Measurements from ENCODE around the gene SIN3A.

Gene SIN3A

GRCh38 chr15:75367913-75368688 is 83.4 kb downstream of the SIN3A start, which contains the start of gene MAN2C1:
MAN2C1 (minus strand) TSS chr15:75368607; CDS start chr15:75368583, 24 bp downstream.
- TF ChIP-seq, protein P1, sequence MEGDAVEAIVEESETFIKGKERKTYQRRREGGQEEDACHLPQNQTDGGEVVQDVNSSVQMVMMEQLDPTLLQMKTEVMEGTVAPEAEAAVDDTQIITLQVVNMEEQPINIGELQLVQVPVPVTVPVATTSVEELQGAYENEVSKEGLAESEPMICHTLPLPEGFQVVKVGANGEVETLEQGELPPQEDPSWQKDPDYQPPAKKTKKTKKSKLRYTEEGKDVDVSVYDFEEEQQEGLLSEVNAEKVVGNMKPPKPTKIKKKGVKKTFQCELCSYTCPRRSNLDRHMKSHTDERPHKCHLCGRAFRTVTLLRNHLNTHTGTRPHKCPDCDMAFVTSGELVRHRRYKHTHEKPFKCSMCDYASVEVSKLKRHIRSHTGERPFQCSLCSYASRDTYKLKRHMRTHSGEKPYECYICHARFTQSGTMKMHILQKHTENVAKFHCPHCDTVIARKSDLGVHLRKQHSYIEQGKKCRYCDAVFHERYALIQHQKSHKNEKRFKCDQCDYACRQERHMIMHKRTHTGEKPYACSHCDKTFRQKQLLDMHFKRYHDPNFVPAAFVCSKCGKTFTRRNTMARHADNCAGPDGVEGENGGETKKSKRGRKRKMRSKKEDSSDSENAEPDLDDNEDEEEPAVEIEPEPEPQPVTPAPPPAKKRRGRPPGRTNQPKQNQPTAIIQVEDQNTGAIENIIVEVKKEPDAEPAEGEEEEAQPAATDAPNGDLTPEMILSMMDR (conservative IDR thresholded peaks at IDR 0.05; ENCODE audit: low read depth, low read length) = no peak; the same call in 1 of the 2 replicates
- H3K79me2 ChIP-seq (ENCODE audit: insufficient read depth, low read depth) = peaks cover 6% of the 10 kb centered on the region; the same call in 1 of the 2 replicates
- no peaks in the 10 kb centered on the region for H3K27me3 ChIP-seq (ENCODE audit: insufficient read depth, low read depth)
- no peaks in the 10 kb centered on the region for H4K20me1 ChIP-seq (ENCODE audit: insufficient read depth)
- peak within 1 kb of the TSS; percentile 84 for H3K9ac ChIP-seq
- H3K4me2 ChIP-seq = peak within 1 kb of the TSS; percentile 97
- peak within 1 kb of the TSS; percentile 93 for H3K27ac ChIP-seq
- no peak within 1 kb of the TSS for H3K4me3 ChIP-seq (IDR thresholded peaks at IDR 0.05; ENCODE audit: insufficient read depth, low read depth, low read length)
- peaks cover 26% of the 10 kb centered on the region for H3K4me1 ChIP-seq (ENCODE audit: low read depth, poor library complexity, severe bottlenecking)
- H3K36me3 ChIP-seq (ENCODE audit: insufficient read depth) = no peaks in the 10 kb centered on the region
- peak within 1 kb of the TSS; percentile 52 for H2AFZ ChIP-seq (ENCODE audit: low read depth)

DNA sequence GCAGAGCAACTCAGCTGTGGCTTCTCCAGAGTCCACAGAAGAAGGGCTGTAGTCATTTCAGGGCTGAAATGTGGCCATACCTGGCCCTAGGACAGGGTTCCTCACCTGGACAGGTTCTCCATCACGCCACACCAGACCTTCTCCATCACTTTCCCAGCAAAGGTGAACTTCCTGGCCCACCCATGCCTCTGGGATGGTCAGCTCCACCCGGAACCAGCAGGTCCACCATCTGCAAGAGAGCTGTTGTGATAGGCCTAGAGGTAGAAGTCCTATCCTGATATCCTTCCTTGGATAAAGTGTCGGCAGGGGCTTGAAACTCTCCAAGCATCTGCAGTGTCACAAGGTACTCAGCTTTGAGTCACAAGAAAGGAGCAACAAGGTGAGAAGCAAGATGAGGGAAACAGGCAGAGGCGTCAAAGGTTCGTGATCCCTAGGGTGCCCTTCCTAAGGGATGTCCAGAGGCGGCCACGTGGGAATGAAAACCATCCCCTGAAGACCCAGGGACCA is 84.0 kb downstream of the SIN3A start:
- peak overlapping the region; percentile 93; the same call in 1 of the 2 replicates for H3K27ac ChIP-seq
- H3K27me3 ChIP-seq (ENCODE audit: insufficient read depth, low read depth) = no peaks in the 10 kb centered on the region
- no peak overlapping the region for H3K4me3 ChIP-seq (IDR thresholded peaks at IDR 0.05; ENCODE audit: insufficient read depth, low read depth, low read length)
- peak overlapping the region; percentile 84; the same call in 1 of the 2 replicates for H3K9ac ChIP-seq
- peaks cover 6% of the 10 kb centered on the region; the same call in 1 of the 2 replicates for H3K79me2 ChIP-seq (ENCODE audit: insufficient read depth, low read depth)
- no peaks in the 10 kb centered on the region for H4K20me1 ChIP-seq (ENCODE audit: insufficient read depth)
- H3K36me3 ChIP-seq (ENCODE audit: insufficient read depth) = no peaks in the 10 kb centered on the region
- peak overlapping the region; percentile 52; the same call in 1 of the 2 replicates for H2AFZ ChIP-seq (ENCODE audit: low read depth)
- H3K4me2 ChIP-seq = peak overlapping the region; percentile 23; the same call in 1 of the 2 replicates
- TF ChIP-seq, protein P1 (conservative IDR thresholded peaks at IDR 0.05; ENCODE audit: low read depth, low read length) = peak; percentile 68; the same call in 1 of the 2 replicates
- peaks cover 26% of the 10 kb centered on the region for H3K4me1 ChIP-seq (ENCODE audit: low read depth, poor library complexity, severe bottlenecking)

GRCh38 chr15:75367006-75367405 is 84.5 kb downstream of the SIN3A start:
- H3K27ac ChIP-seq = peak overlapping the region; percentile 93; the same call in 1 of the 2 replicates
- 0 out of 2 replicates have a peak overlapping the region, but pooled peaks have one; percentile 23 for H3K4me2 ChIP-seq
- H3K36me3 ChIP-seq (ENCODE audit: insufficient read depth) = no peaks in the 10 kb centered on the region
- H3K27me3 ChIP-seq (ENCODE audit: insufficient read depth, low read depth) = no peaks in the 10 kb centered on the region
- peaks cover 26% of the 10 kb centered on the region for H3K4me1 ChIP-seq (ENCODE audit: low read depth, poor library complexity, severe bottlenecking)
- no peak overlapping the region for H3K4me3 ChIP-seq (IDR thresholded peaks at IDR 0.05; ENCODE audit: insufficient read depth, low read depth, low read length)
- peaks cover 6% of the 10 kb centered on the region; the same call in 1 of the 2 replicates for H3K79me2 ChIP-seq (ENCODE audit: insufficient read depth, low read depth)
- H3K9ac ChIP-seq = no peak overlapping the region; the same call in 1 of the 2 replicates
- H4K20me1 ChIP-seq (ENCODE audit: insufficient read depth) = no peaks in the 10 kb centered on the region
- TF ChIP-seq, protein P1 (conservative IDR thresholded peaks at IDR 0.05; ENCODE audit: low read depth, low read length) = no peak
- H2AFZ ChIP-seq (ENCODE audit: low read depth) = no peak overlapping the region

- peaks cover 26% of the 10 kb centered on the region for H3K4me1 ChIP-seq (ENCODE audit: low read depth, poor library complexity, severe bottlenecking)
- no peak overlapping the region for H3K27ac ChIP-seq
- no peak overlapping the region for H2AFZ ChIP-seq (ENCODE audit: low read depth)
- H3K27me3 ChIP-seq (ENCODE audit: insufficient read depth, low read depth) = no peaks in the 10 kb centered on the region
- no peak overlapping the region for H3K9ac ChIP-seq
- H3K4me2 ChIP-seq = no peak overlapping the region
- H3K4me3 ChIP-seq (IDR thresholded peaks at IDR 0.05; ENCODE audit: insufficient read depth, low read depth, low read length) = no peak overlapping the region
- H3K79me2 ChIP-seq (ENCODE audit: insufficient read depth, low read depth) = peaks cover 6% of the 10 kb centered on the region; the same call in 1 of the 2 replicates
- no peaks in the 10 kb centered on the region for H4K20me1 ChIP-seq (ENCODE audit: insufficient read depth)
- H3K36me3 ChIP-seq (ENCODE audit: insufficient read depth) = no peaks in the 10 kb centered on the region
- TF ChIP-seq, protein P1 (conservative IDR thresholded peaks at IDR 0.05; ENCODE audit: low read depth, low read length) = no peak
Observed at GRCh38 chr15:75366163-75366562, 85.3 kb downstream of the SIN3A start.

All from KMS-11 (cell line).